ENCODE results near the gene ADARB1. TPM values are rescaled to one million over a fixed set of nuclear protein-coding genes. Genes with fewer than 3 reads are reported as not detected.

ADARB1 gene
- total and polyA plus RNA-seq, 2 of the 8 experiments (the other 6 are each of a cell fraction or from before 2014, with no cell fraction given), result 4.7 to 14.9 TPM

Other genes with a start within 250 kb of the ADARB1 start
- gene PTTG1IP, start 200.9 kb upstream of the ADARB1 start, total RNA-seq (2021; fragmentation: NEBNext Ultra II Directional; extraction: Animal tissue kit (Norgen Biotek cat#: 25700)), result 124 and 130 TPM in 2 replicates
- 88.9 and 90.8 TPM in 2 replicates for gene PTTG1IP, start 200.9 kb upstream of the ADARB1 start, polyA plus RNA-seq (2011; rRNA removed)
- 0.24 and 0.36 TPM in 2 replicates for gene ITGB2, start 153.7 kb upstream of the ADARB1 start, total RNA-seq (2021; fragmentation: NEBNext Ultra II Directional; extraction: Animal tissue kit (Norgen Biotek cat#: 25700))
- gene ITGB2, start 153.7 kb upstream of the ADARB1 start, polyA plus RNA-seq (2011; rRNA removed), result 0.63 and 0.89 TPM in 2 replicates
- 57.3 and 64.1 TPM in 2 replicates for gene SLX9, start 134.6 kb upstream of the ADARB1 start, total RNA-seq (2021; fragmentation: NEBNext Ultra II Directional; extraction: Animal tissue kit (Norgen Biotek cat#: 25700))
- 17.7 and 34.6 TPM in 2 replicates for gene SLX9, start 134.6 kb upstream of the ADARB1 start, polyA plus RNA-seq (2011; rRNA removed)
- gene POFUT2, start 213.3 kb downstream of the ADARB1 start, total RNA-seq (2021; fragmentation: NEBNext Ultra II Directional; extraction: Animal tissue kit (Norgen Biotek cat#: 25700)), result 32.1 and 34.6 TPM in 2 replicates
- gene POFUT2, start 213.3 kb downstream of the ADARB1 start, polyA plus RNA-seq (2011; rRNA removed), result 13.7 and 21.0 TPM in 2 replicates

Measured in H1 (cell line).